Kidney epithelial cell (primary cell): ENCODE results near the gene PRSS1. TPM values are rescaled to one million over a fixed set of nuclear protein-coding genes. Genes with fewer than 3 reads are reported as not detected.

Source experiments
- DNase-seq: peaks from one replicate; pipeline ENCODE4 v3.0.0-alpha.2; 2010; ENCODE audit warnings: low read depth
- H3K27me3 ChIP-seq: 2 replicates; pipeline ENCODE4 v1.6.0; 2011; ENCODE audit warnings: low read length; ENCODE audit not compliant: control insufficient read depth, insufficient read depth
- H3K36me3 ChIP-seq: 2 replicates; pipeline ENCODE4 v1.5.1; 2011; ENCODE audit warnings: low read length; ENCODE audit not compliant: control insufficient read depth, insufficient read depth
- H3K4me3 ChIP-seq: 2 replicates; pipeline ENCODE4 v1.5.1; 2011; ENCODE audit warnings: low read depth, mild to moderate bottlenecking, control low read depth, low read length
- CTCF ChIP-seq: IDR thresholded peaks from 2 replicates; pipeline ENCODE4 v1.5.1; 2011; ENCODE audit warnings: mild to moderate bottlenecking, moderate library complexity, low read length, control low read depth, inconsistent platforms; ENCODE audit not compliant: insufficient read depth, poor library complexity, severe bottlenecking
- total RNA-seq: library from RNA; depleted of rRNA; stranded (reverse); fragments of >200 nt; gene quantifications from 2 replicates; pipeline ENCODE4 v1.2.3, GENCODE V29; 2015

Gene PRSS1
- total RNA-seq, 1 donor from 2014 or later = 1.5 TPM

GRCh38 chr7:142790056-142790455 is 40.8 kb downstream of the PRSS1 start:
- no peak for TF ChIP-seq CTCF
- Histone ChIP-seq H3K4me3 (no peak overlapping the region), H3K36me3 (no peaks in the 10 kb centered on the region), H3K27me3 (no peaks in the 10 kb centered on the region)
- DNase-seq = no peak

GRCh38 chr7:142790555-142790954 is 41.3 kb downstream of the PRSS1 start:
- TF ChIP-seq CTCF = no peak

GRCh38 chr7:142791502-142791901 is 42.2 kb downstream of the PRSS1 start:
- H3K27me3 ChIP-seq = peaks cover 6% of the 10 kb centered on the region
- DNase-seq = no peak
- no peaks in the 10 kb centered on the region for H3K36me3 ChIP-seq
- TF ChIP-seq CTCF = no peak
- H3K4me3 ChIP-seq = no peak overlapping the region

More at GRCh38 chr7:142790555-142790954, 41.3 kb downstream of the PRSS1 start:
- DNase-seq = no peak
- Histone ChIP-seq H3K36me3 (no peaks in the 10 kb centered on the region), H3K4me3 (no peak overlapping the region), H3K27me3 (no peaks in the 10 kb centered on the region)

GRCh38 chr7:142792129-142792528 is 42.9 kb downstream of the PRSS1 start:
- Histone ChIP-seq H3K4me3 (no peak overlapping the region), H3K36me3 (no peaks in the 10 kb centered on the region), H3K27me3 (peaks cover 13% of the 10 kb centered on the region)
- no peak for TF ChIP-seq CTCF
- no peak for DNase-seq

GRCh38 chr7:142792593-142792992 is 43.3 kb downstream of the PRSS1 start:
- Histone ChIP-seq H3K36me3 (no peaks in the 10 kb centered on the region), H3K4me3 (no peak overlapping the region), H3K27me3 (peaks cover 17% of the 10 kb centered on the region)
- no peak for TF ChIP-seq CTCF
- DNase-seq = no peak

- no peaks in the 10 kb centered on the region for H3K36me3 ChIP-seq
- DNase-seq = no peak
- no peak for TF ChIP-seq CTCF
- peaks cover 22% of the 10 kb centered on the region for H3K27me3 ChIP-seq
- no peak overlapping the region for H3K4me3 ChIP-seq
Observed at GRCh38 chr7:142793156-142793555, 43.9 kb downstream of the PRSS1 start.
